ENCODE measurements around the gene PLVAP. TPM values are rescaled to one million over a fixed set of nuclear protein-coding genes. Genes with fewer than 3 reads are reported as not detected.

The PLVAP gene
- total and polyA plus RNA-seq, 9 of the 15 experiments (the other 6 are each of a cell fraction or from before 2014, with no cell fraction given), result 0.09 to 0.84 (median 0.51) TPM; not detected in 4

DNA sequence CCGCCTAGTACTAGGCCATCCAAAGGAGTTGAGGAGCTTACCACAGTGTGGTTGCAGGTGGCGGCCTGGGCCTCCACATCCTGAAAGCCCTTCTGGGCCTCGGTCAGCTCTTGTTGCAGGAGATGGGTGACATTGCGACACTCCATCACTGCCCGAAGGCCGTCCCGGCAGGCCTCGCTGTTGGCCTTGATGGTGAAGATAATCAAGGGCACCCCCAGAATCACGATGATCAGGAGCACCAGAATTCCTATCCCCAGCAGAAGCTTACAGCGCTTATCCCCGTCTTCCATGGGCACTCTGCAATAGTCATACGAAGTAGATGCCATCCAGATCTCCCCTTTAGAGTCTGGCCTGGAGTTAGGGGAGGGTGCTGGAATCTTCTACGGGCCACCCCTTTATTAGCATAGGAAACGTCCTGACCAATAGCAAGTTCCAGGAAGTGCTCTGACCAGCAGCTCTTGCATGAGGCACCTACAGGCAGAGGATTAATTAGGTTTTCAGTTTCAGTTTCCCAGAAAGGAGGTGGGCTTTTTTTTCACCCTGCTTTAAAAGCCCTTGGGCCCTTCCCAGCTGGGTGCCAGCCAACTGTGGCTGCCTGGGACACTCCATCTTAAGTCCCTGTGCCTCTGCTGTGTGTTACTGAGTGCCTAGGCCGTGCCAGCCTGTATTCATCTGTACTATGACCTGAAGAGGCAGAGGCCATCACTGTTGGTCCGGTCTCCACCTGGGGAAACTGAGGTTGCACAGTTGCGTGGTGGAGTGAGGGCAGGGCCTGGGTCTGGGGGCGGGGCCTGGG lies 28.3 kb upstream of the PLVAP start, which contains the start of gene BST2 (continued):
- TF ChIP-seq ZNF253 (CRISPR knock-in tag; conservative IDR thresholded peaks at IDR 0.05), result no peak
- TF ChIP-seq CBX1 (IDR thresholded peaks at IDR 0.05; ENCODE audit: low read depth), result peak; percentile 87; the same call in 1 of the 2 replicates
- TF ChIP-seq THAP7 (CRISPR knock-in tag; IDR thresholded peaks at IDR 0.05), result no peak
- TF ChIP-seq, protein P1, sequence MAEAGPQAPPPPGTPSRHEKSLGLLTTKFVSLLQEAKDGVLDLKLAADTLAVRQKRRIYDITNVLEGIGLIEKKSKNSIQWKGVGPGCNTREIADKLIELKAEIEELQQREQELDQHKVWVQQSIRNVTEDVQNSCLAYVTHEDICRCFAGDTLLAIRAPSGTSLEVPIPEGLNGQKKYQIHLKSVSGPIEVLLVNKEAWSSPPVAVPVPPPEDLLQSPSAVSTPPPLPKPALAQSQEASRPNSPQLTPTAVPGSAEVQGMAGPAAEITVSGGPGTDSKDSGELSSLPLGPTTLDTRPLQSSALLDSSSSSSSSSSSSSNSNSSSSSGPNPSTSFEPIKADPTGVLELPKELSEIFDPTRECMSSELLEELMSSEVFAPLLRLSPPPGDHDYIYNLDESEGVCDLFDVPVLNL (CRISPR knock-in tag; IDR thresholded peaks at IDR 0.05; ENCODE audit: low read depth), result no peak
- no peak for TF ChIP-seq AFF4 (CRISPR knock-in tag; IDR thresholded peaks at IDR 0.05)
- no peak for TF ChIP-seq OTX1 (CRISPR knock-in tag; IDR thresholded peaks at IDR 0.05)
- no peak for TF ChIP-seq TARDBP (IDR thresholded peaks at IDR 0.05)
- TF ChIP-seq PRDM10 (IDR thresholded peaks at IDR 0.05; ENCODE audit: partially characterized antibody), result peak; percentile 82
- TF ChIP-seq CHD1 (IDR thresholded peaks at IDR 0.05; ENCODE audit: low read length), result no peak
- no peak for TF ChIP-seq ZNF717 (CRISPR knock-in tag; IDR thresholded peaks at IDR 0.05)
- no peak for TF ChIP-seq KAT7 (CRISPR knock-in tag; IDR thresholded peaks at IDR 0.05; ENCODE audit: borderline replicate concordance)
- TF ChIP-seq ZEB2 (IDR thresholded peaks at IDR 0.05), result no peak
- peak; percentile 20 for TF ChIP-seq SAP30 (IDR thresholded peaks at IDR 0.05; ENCODE audit: borderline replicate concordance, insufficient read depth, low read depth, low read length, poor library complexity, severe bottlenecking)
- TF ChIP-seq NR2C2 (CRISPR knock-in tag; IDR thresholded peaks at IDR 0.05), result 0 out of 2 replicates have a peak, but pooled peaks have one; percentile 24
- 0 out of 2 replicates have a peak, but pooled peaks have one; percentile 39 for TF ChIP-seq NR2C2 (tag; IDR thresholded peaks at IDR 0.05)
- no peak for TF ChIP-seq ZNF785 (CRISPR knock-in tag; IDR thresholded peaks at IDR 0.05)
- TF ChIP-seq FOSL1 (tag; conservative IDR thresholded peaks at IDR 0.05), result no peak

Data from K562 (cell line).